ENCODE results near the gene PDE2A. TPM values are rescaled to one million over a fixed set of nuclear protein-coding genes. Genes with fewer than 3 reads are reported as not detected.

PDE2A gene
- total and polyA plus RNA-seq, 2 donors (not counting 3 experiments of a cell fraction or from before 2014, with no cell fraction given), result 14.8 to 16.8 TPM

DNA sequence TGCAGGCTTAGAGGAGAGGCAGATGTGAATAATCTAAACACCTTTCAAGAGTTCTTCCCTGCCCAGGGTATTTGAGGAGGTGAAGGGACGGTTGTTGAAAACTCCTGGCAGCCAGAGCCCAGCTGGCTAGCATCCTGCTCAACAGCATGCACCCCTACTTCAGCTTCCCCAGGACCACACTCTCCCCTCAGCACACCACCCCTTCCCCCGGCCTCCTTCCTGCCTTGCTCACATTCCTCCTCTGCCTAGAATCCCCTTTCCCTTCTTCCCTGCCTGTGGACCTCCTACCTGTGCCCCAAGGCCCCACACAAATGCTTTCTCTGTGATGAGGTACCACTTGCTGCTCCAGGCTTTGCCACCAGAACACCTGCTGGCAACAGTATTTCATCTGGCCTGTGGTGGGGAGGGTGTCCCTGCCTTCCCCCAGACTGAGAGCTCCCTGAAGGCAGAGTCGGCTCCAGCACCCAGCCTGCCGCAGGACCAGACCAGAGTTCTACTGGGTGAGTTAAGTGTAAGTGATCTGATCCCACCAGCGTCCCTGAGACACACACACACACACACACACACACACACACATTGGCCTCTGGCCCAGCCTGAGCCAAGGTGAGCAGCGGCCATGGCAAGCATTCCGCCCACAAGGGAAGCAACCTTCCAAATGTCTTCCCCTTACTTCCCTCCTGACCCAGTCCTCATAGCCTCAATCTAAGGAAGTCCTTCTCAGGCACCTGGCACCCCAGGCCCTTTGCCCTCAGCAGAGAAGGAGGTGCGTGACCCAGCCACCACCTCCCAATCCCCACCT, 79.5 kb downstream of the PDE2A start:
- H3K9me1 ChIP-seq (replicated peaks; ENCODE audit: control insufficient read depth, extremely low read depth, insufficient read depth, low read length), result no peaks in the 10 kb centered on the region
- POLR2A ChIA-PET, result no interaction called here
- H3K79me2 ChIP-seq (ENCODE audit: control insufficient read depth, insufficient read depth, low read length), result no peaks in the 10 kb centered on the region
- dilution Hi-C loops (cut with MboI; ENCODE audit: extremely low pct_ligation_motif_present, low sequenced_read_pairs) (no loop called here), intact Hi-C loops (cut with micrococcal nuclease) (no loop called here)
- no peak overlapping the region for H3K4me2 ChIP-seq (ENCODE audit: insufficient read depth, low read length)
- no peaks in the 10 kb centered on the region for H3K36me3 ChIP-seq (ENCODE audit: control insufficient read depth in 2 of 2, extremely low read depth in 1 of 2, insufficient read depth in 2 of 2, low read length in 2 of 2)
- H3K4me3 ChIP-seq (replicated peaks in 1 of 3; ENCODE audit: insufficient read depth in 1 of 3, low read depth in 1 of 3, low read length in 3 of 3), result no peak overlapping the region
- no peak for DNase-seq (ENCODE audit: low read depth, low spot score)
- FAIRE-seq, result no peak
- H3K27me3 ChIP-seq (ENCODE audit: control insufficient read depth in 2 of 2, insufficient read depth in 2 of 2, low read length in 2 of 2), result peaks cover 9 to 15% of the 10 kb centered on the region in 2 experiments
- no peaks in the 10 kb centered on the region for H3K9me3 ChIP-seq (replicated peaks; ENCODE audit: control insufficient read depth, insufficient read depth, low read length)
- no peaks in the 10 kb centered on the region for H4K20me1 ChIP-seq (replicated peaks; ENCODE audit: control insufficient read depth, extremely low read depth, insufficient read depth, low read length)
- TF ChIP-seq POLR2A (IDR thresholded peaks at IDR 0.05; ENCODE audit: low read depth, low read length) (no peak), EZH2 (IDR thresholded peaks at IDR 0.05; ENCODE audit: borderline replicate concordance, low read depth, low read length, severe bottlenecking) (no peak)
- H3K4me1 ChIP-seq (ENCODE audit: control insufficient read depth, extremely low read depth, insufficient read depth, low read length), result no peaks in the 10 kb centered on the region
- H3K27ac ChIP-seq (ENCODE audit: insufficient read depth, low read depth, low read length), result no peak overlapping the region
- no peak overlapping the region for H2AFZ ChIP-seq (ENCODE audit: low read depth, low read length)
- no TSS peak for BruUV-seq (replicated peaks)
- no peak overlapping the region for H3K9ac ChIP-seq (replicated peaks; ENCODE audit: extremely low read depth, insufficient read depth, low read length)
- CTCF ChIA-PET, result interaction anchor here (0.7 to 3.4 kb wide), 9 partner anchors 14 to 123 kb away, joined by 3 to 27 read pairs (median 3); no protein-coding TSS in a partner anchor

DNA sequence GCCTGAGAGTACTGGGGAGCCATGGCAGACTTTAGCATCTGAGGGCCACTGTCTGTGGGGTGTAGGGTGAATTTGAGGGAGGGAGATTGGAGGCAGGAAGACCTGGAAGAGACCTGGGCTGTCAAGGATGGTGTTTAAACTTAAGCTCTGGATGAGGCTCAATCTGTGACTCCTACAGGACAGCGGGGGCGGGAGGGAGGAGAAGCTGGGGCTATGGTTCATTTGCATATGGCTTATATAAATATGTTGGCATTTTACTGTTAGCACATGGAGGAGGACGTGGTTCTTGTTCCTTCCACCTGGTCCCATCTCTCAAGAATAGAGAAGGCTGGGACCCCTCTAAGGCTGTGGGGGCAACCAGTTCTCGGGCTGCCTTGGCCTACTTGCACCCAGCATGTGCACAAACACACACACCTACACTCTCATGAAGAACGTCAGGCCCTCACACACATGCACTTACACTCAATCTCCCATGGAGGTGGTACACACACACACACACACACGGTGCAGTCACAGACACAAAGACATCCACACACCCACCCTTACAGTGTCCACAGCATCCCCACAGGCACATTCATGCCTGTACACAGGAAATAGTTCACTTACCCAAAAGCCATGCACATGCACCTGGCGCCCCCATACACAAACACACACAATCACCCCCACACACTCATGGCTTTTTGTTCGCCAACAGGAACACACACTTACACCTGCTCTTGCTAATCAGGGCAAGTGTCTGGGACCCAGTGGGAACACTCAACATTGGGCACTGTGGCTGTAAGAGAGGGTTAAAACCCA, 81.3 kb downstream of the PDE2A start:
- no peak for DNase-seq (ENCODE audit: low read depth, low spot score)
- Histone ChIP-seq H3K9me1 (replicated peaks; ENCODE audit: control insufficient read depth, extremely low read depth, insufficient read depth, low read length) (no peaks in the 10 kb centered on the region), H3K79me2 (ENCODE audit: control insufficient read depth, insufficient read depth, low read length) (no peaks in the 10 kb centered on the region), H3K27ac (ENCODE audit: insufficient read depth, low read depth, low read length) (no peak overlapping the region), H2AFZ (ENCODE audit: low read depth, low read length) (no peak overlapping the region), H4K20me1 (replicated peaks; ENCODE audit: control insufficient read depth, extremely low read depth, insufficient read depth, low read length) (no peaks in the 10 kb centered on the region), H3K9ac (replicated peaks; ENCODE audit: extremely low read depth, insufficient read depth, low read length) (no peak overlapping the region), H3K4me3 (replicated peaks in 1 of 3; ENCODE audit: insufficient read depth in 1 of 3, low read depth in 1 of 3, low read length in 3 of 3) (no peak overlapping the region), H3K4me2 (ENCODE audit: insufficient read depth, low read length) (no peak overlapping the region), H3K36me3 (ENCODE audit: control insufficient read depth in 2 of 2, extremely low read depth in 1 of 2, insufficient read depth in 2 of 2, low read length in 2 of 2) (no peaks in the 10 kb centered on the region), H3K9me3 (replicated peaks; ENCODE audit: control insufficient read depth, insufficient read depth, low read length) (no peaks in the 10 kb centered on the region), H3K27me3 (ENCODE audit: control insufficient read depth in 2 of 2, insufficient read depth in 2 of 2, low read length in 2 of 2) (peaks cover 9 to 15% of the 10 kb centered on the region in 2 experiments), H3K4me1 (ENCODE audit: control insufficient read depth, extremely low read depth, insufficient read depth, low read length) (no peaks in the 10 kb centered on the region)
- ChIA-PET CTCF (interaction anchor here (0.9 to 10.6 kb wide), 4 partner anchors 15 to 88 kb away, joined by 3 to 339 read pairs (median 55); no protein-coding TSS in a partner anchor), POLR2A (no interaction called here)
- FAIRE-seq, result no peak
- dilution Hi-C loops (cut with MboI; ENCODE audit: extremely low pct_ligation_motif_present, low sequenced_read_pairs), result no loop called here
- intact Hi-C loops (cut with micrococcal nuclease), result no loop called here
- TF ChIP-seq, protein P1, sequence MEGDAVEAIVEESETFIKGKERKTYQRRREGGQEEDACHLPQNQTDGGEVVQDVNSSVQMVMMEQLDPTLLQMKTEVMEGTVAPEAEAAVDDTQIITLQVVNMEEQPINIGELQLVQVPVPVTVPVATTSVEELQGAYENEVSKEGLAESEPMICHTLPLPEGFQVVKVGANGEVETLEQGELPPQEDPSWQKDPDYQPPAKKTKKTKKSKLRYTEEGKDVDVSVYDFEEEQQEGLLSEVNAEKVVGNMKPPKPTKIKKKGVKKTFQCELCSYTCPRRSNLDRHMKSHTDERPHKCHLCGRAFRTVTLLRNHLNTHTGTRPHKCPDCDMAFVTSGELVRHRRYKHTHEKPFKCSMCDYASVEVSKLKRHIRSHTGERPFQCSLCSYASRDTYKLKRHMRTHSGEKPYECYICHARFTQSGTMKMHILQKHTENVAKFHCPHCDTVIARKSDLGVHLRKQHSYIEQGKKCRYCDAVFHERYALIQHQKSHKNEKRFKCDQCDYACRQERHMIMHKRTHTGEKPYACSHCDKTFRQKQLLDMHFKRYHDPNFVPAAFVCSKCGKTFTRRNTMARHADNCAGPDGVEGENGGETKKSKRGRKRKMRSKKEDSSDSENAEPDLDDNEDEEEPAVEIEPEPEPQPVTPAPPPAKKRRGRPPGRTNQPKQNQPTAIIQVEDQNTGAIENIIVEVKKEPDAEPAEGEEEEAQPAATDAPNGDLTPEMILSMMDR (IDR thresholded peaks at IDR 0.05; ENCODE audit: extremely low read depth in 1 of 2, insufficient read depth in 1 of 2, low read depth in 1 of 2, low read length in 2 of 2), result no peak
- TF ChIP-seq JUN (IDR thresholded peaks at IDR 0.05; ENCODE audit: borderline replicate concordance, insufficient read depth, insufficient read length, low read depth) (no peak), MYC (IDR thresholded peaks at IDR 0.05; ENCODE audit: low read depth, low read length) (no peak), EZH2 (IDR thresholded peaks at IDR 0.05; ENCODE audit: borderline replicate concordance, low read depth, low read length, severe bottlenecking) (no peak), POLR2AphosphoS5 (IDR thresholded peaks at IDR 0.05; ENCODE audit: insufficient read depth, low read depth, low read length) (no peak), POLR2A (IDR thresholded peaks at IDR 0.05; ENCODE audit: low read depth, low read length) (no peak), GATA2 (IDR thresholded peaks at IDR 0.05; ENCODE audit: insufficient read depth, insufficient read length, low read depth, low read length) (no peak), FOS (IDR thresholded peaks at IDR 0.05; ENCODE audit: borderline replicate concordance, insufficient read depth, low read length) (no peak)
- TF ChIP-seq, protein P2, sequence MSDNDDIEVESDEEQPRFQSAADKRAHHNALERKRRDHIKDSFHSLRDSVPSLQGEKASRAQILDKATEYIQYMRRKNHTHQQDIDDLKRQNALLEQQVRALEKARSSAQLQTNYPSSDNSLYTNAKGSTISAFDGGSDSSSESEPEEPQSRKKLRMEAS (IDR thresholded peaks at IDR 0.05; ENCODE audit: insufficient read depth, insufficient read length), result no peak
- BruUV-seq (replicated peaks), result no TSS peak

Measured in endothelial cell of umbilical vein (primary cell).